NCI-H82 (cell line): ENCODE results near the gene ZNF366.

Experiments
- DNase-seq: peaks from one replicate; lab custom pipeline; 2025; lab: John Stamatoyannopoulos, UW

The ZNF366 gene

GRCh38 chr5:72494623-72495124 is 12.5 kb downstream of the ZNF366 start:
- no peak for DNase-seq

GRCh38 chr5:72489536-72489935 is 17.7 kb downstream of the ZNF366 start:
- no peak for DNase-seq

- DNase-seq = no peak
Measured at GRCh38 chr5:72488756-72489155, 18.5 kb downstream of the ZNF366 start.

- no peak for DNase-seq
Measured at GRCh38 chr5:72487177-72487576, 20.0 kb downstream of the ZNF366 start.

GRCh38 chr5:72486371-72486770 is 20.8 kb downstream of the ZNF366 start:
- DNase-seq = no peak

GRCh38 chr5:72485430-72485974 is 21.7 kb downstream of the ZNF366 start:
- no peak for DNase-seq

- no peak for DNase-seq
Measured at GRCh38 chr5:72482046-72482445, 25.2 kb downstream of the ZNF366 start.

GRCh38 chr5:72480841-72481240 is 26.4 kb downstream of the ZNF366 start:
- no peak for DNase-seq

- no peak for DNase-seq
Measured at GRCh38 chr5:72479921-72480320, 27.3 kb downstream of the ZNF366 start.

GRCh38 chr5:72478684-72479083 is 28.5 kb downstream of the ZNF366 start:
- DNase-seq = no peak

- DNase-seq = no peak
Measured at GRCh38 chr5:72478276-72478675, 28.9 kb downstream of the ZNF366 start.

- no peak for DNase-seq
Measured at GRCh38 chr5:72477644-72478043, 29.6 kb downstream of the ZNF366 start.

GRCh38 chr5:72477176-72477575 is 30.0 kb downstream of the ZNF366 start:
- no peak for DNase-seq

- no peak for DNase-seq
Measured at GRCh38 chr5:72476721-72477120, 30.5 kb downstream of the ZNF366 start.

- no peak for DNase-seq
Measured at GRCh38 chr5:72476275-72476674, 30.9 kb downstream of the ZNF366 start.

GRCh38 chr5:72474516-72474915 is 32.7 kb downstream of the ZNF366 start:
- no peak for DNase-seq

- no peak for DNase-seq
Measured at GRCh38 chr5:72474046-72474500, 33.1 kb downstream of the ZNF366 start.

- no peak for DNase-seq
Measured at GRCh38 chr5:72472666-72473422, 34.4 kb downstream of the ZNF366 start.

- no peak for DNase-seq
Measured at GRCh38 chr5:72472031-72472430, 35.2 kb downstream of the ZNF366 start.

- no peak for DNase-seq
Measured at GRCh38 chr5:72470826-72471225, 36.4 kb downstream of the ZNF366 start.

- no peak for DNase-seq
Measured at GRCh38 chr5:72468606-72469005, 38.6 kb downstream of the ZNF366 start.

GRCh38 chr5:72468024-72468423 is 39.2 kb downstream of the ZNF366 start:
- DNase-seq = no peak

- DNase-seq = no peak
Measured at GRCh38 chr5:72467461-72467860, 39.7 kb downstream of the ZNF366 start.
